Cardiac muscle cell (in vitro differentiated cells and primary cell): ENCODE measurements around the gene RCAN3. TPM values are rescaled to one million over a fixed set of nuclear protein-coding genes. Genes with fewer than 3 reads are reported as not detected.
A peak's percentile ranks its signal among the peaks of the same experiment; 100 is the strongest.

ENCODE experiments used
- DNase-seq, 2 donors: peaks; one replicate each; pipeline versions ENCODE4 v3.0.0 to v3.0.0-alpha.2; 2010 to 2017; ENCODE audit warnings: low read depth in 1 of 2, low spot score in 1 of 2
- H3K27ac ChIP-seq: fragments of 200-600 bp; sonication (generic); 2 replicates; pipeline ENCODE4 v1.5.1; 2016
- H3K27me3 ChIP-seq: fragments of 200-600 bp; sonication (generic); 2 replicates; pipeline ENCODE4 v1.6.0; 2016; ENCODE audit warnings: control low read depth
- H3K36me3 ChIP-seq: fragments of 200-600 bp; sonication (generic); 2 replicates; pipeline ENCODE4 v1.5.1; 2016; ENCODE audit warnings: control low read depth
- H3K4me1 ChIP-seq: fragments of 200-600 bp; sonication (generic); 2 replicates; pipeline ENCODE4 v1.8.1; 2017; ENCODE audit warnings: low read depth, mild to moderate bottlenecking, mixed run types
- H3K4me3 ChIP-seq: fragments of 200-600 bp; sonication (generic); 2 replicates; pipeline ENCODE4 v1.5.1; 2016; ENCODE audit warnings: mild to moderate bottlenecking
- H3K9me3 ChIP-seq: fragments of 200-600 bp; sonication (generic); 2 replicates; pipeline ENCODE4 v1.5.1; 2017; ENCODE audit warnings: low read depth, mild to moderate bottlenecking, control low read depth
- polyA plus RNA-seq: library from polyadenylated mRNA; unstranded; fragments of >200 nt; fragmentation: Nextera tagmentation; extraction: Ambion mirVana; gene quantifications from 2 replicates; pipeline ENCODE4 v1.2.1, GENCODE V29; 2016
- total RNA-seq: library from RNA; depleted of rRNA; stranded (reverse); fragments of >200 nt; gene quantifications from 2 replicates; pipeline ENCODE4 v1.2.3, GENCODE V29; 2016
- TF ChIP-seq, protein P1 (sequence below): IDR thresholded peaks from 2 replicates; pipeline ENCODE4 v1.5.1; 2012; ENCODE audit warnings: low read depth, mild to moderate bottlenecking, low read length

RCAN3 gene
- total and polyA plus RNA-seq, 2 experiments from 2014 or later = 6.4 to 8.4 TPM

DNA sequence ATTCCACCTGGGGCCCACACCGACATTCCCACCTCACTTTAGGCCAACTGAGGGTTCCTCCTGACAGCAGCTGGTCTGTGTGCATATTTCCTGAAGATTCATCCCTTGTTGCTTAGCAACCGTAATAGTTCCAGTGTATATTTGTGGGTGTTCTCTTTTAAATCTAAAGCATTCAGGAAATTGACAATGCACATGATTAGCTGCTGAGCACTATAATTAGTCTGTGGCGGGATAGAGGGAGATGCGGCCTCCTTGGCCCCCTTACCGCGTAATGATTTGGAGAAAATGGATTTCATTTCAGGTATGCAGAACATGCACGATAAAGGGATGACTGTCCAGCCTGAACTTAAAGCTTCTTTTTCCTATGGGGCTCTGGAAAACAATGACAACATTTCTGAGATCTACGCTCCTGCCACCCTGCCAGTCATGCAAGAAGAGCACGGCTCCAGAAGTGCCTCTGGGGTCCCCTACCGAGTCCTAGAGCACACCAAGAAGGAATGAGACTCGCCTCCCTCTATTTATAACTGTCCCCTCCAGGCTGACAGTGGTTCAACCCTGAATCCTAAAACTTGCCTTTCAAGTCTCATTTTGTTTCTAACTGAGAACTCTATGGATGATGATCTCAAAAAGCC, 33.8 kb upstream of the RCAN3 start:
- no peaks in the 10 kb centered on the region for H3K9me3 ChIP-seq
- no peak for DNase-seq
- no peak overlapping the region for H3K4me3 ChIP-seq
- TF ChIP-seq, protein P1, sequence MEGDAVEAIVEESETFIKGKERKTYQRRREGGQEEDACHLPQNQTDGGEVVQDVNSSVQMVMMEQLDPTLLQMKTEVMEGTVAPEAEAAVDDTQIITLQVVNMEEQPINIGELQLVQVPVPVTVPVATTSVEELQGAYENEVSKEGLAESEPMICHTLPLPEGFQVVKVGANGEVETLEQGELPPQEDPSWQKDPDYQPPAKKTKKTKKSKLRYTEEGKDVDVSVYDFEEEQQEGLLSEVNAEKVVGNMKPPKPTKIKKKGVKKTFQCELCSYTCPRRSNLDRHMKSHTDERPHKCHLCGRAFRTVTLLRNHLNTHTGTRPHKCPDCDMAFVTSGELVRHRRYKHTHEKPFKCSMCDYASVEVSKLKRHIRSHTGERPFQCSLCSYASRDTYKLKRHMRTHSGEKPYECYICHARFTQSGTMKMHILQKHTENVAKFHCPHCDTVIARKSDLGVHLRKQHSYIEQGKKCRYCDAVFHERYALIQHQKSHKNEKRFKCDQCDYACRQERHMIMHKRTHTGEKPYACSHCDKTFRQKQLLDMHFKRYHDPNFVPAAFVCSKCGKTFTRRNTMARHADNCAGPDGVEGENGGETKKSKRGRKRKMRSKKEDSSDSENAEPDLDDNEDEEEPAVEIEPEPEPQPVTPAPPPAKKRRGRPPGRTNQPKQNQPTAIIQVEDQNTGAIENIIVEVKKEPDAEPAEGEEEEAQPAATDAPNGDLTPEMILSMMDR = no peak
- no peaks in the 10 kb centered on the region for H3K36me3 ChIP-seq
- H3K4me1 ChIP-seq = no peaks in the 10 kb centered on the region
- no peaks in the 10 kb centered on the region for H3K27me3 ChIP-seq
- H3K27ac ChIP-seq = no peak overlapping the region

DNA sequence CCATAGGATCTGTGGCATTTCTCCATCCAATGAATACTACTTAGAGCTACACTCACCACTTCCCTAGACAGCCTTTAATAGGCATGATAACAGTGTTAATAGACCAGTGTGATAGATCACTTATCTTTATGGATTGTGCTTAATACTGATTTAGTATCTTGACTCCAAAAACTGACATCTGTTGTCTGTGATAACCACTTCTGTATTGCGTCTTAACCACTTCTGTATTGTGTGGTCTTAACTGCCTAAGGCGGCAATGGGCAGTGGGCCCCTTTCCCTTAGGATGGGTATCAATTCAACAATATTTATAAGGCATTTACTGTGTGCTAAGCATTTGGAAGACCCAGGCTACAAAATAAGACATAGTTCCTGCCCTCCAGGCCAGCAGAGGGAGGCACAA, 32.0 kb upstream of the RCAN3 start:
- Histone ChIP-seq H3K27me3 (no peaks in the 10 kb centered on the region), H3K4me3 (no peak overlapping the region), H3K27ac (no peak overlapping the region), H3K9me3 (no peaks in the 10 kb centered on the region), H3K4me1 (no peaks in the 10 kb centered on the region), H3K36me3 (no peaks in the 10 kb centered on the region)
- no peak for DNase-seq
- TF ChIP-seq, protein P1 = no peak

DNA sequence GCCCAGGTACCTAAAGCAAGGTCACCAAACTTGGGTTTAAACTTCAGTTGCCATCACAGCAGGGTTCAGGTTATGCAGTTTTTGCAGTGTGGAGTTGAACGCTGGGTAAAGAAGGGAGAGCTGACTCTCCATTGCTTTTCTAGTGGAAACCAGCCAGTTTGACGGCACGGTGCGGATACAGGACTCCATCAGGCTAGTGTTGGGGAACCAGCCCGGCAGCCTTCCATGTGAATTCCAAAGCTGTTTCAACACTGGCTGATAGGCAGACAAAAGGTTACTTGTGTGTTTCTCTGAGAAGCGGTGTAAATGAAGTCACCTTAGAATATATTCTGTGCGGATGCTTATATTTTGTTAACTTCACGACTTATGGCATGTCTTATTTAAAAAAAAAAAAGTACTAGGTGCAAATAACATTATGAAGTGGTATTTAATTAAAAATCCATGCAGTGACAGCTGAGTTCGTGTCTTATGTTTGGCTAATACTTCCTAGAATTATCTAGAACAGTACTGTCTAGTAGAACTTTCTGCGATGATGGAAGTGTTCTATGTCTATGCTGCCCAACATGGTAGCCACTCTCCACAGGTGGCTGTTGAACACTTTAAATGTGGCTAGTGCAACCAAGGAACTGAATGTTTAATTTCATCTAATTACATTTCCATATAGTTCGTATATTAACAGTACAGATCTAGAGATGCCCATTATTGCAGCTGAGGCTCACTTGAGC, 29.9 kb upstream of the RCAN3 start:
- no peak overlapping the region for H3K27ac ChIP-seq
- TF ChIP-seq, protein P1 = no peak
- no peaks in the 10 kb centered on the region for H3K9me3 ChIP-seq
- H3K4me3 ChIP-seq = no peak overlapping the region
- peak in 1 of 2 donors; percentile 53 for DNase-seq
- no peaks in the 10 kb centered on the region for H3K27me3 ChIP-seq
- no peaks in the 10 kb centered on the region for H3K4me1 ChIP-seq
- H3K36me3 ChIP-seq = no peaks in the 10 kb centered on the region

DNA sequence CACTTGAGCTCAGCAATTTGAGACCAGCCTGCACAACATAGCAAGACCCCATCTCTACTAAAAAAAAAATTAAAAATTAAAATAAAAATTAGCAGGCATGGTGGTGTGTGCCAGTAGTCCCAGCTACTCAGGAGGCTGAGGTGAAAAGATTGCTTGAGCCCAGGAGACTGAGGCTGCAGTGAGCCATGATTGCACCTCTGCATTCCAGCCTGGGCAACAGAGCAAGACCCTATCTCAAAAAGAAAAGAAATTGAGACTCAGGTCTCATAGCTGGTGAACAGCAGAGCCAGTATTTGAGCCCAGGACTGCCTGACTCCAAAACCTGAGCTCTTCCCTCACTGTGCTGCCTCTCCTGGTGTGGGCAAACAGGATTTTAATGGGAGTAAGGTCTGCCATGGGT, 28.4 kb upstream of the RCAN3 start:
- H3K36me3 ChIP-seq = no peaks in the 10 kb centered on the region
- H3K4me3 ChIP-seq = no peak overlapping the region
- TF ChIP-seq, protein P1 = no peak
- H3K9me3 ChIP-seq = no peaks in the 10 kb centered on the region
- no peaks in the 10 kb centered on the region for H3K4me1 ChIP-seq
- H3K27me3 ChIP-seq = no peaks in the 10 kb centered on the region
- no peak for DNase-seq
- no peak overlapping the region for H3K27ac ChIP-seq

DNA sequence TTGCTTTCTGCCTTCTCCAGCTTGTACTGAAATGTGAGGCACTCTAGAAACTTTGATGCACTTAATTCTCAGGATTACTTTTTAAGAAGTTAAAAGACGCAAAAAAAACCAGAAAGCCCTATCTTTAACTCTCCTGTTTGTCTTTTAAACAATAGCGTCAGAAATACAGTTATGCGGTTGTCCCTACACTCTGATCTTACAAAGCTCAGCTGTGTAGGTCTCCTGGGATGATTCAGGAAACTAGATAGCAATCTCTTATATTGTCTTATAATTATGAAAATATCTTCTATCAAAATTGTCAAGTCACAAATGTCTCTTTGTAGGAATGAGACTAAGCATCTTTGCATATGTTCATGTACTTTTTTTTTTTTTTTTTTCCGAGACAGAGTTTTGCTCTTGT, 26.9 kb upstream of the RCAN3 start:
- TF ChIP-seq, protein P1 = no peak
- Histone ChIP-seq H3K9me3 (no peaks in the 10 kb centered on the region), H3K27me3 (no peaks in the 10 kb centered on the region), H3K27ac (no peak overlapping the region), H3K4me3 (no peak overlapping the region), H3K36me3 (no peaks in the 10 kb centered on the region), H3K4me1 (no peaks in the 10 kb centered on the region)
- no peak for DNase-seq
